Middle frontal gyrus (tissue), 1 donor: Measurements from ENCODE around the gene NHP2.
"Not testable (repeated sequence)": the region's sequence is repeated elsewhere in the genome, so short reads cannot be mapped to it uniquely, and the experiment has no call there.

Experiments used
- DNase-seq: peaks from one replicate; pipeline ENCODE4 v3.0.0-alpha.2; 2015; ENCODE audit warnings: low spot score; ENCODE audit errors: extremely low spot score

The NHP2 gene

DNA sequence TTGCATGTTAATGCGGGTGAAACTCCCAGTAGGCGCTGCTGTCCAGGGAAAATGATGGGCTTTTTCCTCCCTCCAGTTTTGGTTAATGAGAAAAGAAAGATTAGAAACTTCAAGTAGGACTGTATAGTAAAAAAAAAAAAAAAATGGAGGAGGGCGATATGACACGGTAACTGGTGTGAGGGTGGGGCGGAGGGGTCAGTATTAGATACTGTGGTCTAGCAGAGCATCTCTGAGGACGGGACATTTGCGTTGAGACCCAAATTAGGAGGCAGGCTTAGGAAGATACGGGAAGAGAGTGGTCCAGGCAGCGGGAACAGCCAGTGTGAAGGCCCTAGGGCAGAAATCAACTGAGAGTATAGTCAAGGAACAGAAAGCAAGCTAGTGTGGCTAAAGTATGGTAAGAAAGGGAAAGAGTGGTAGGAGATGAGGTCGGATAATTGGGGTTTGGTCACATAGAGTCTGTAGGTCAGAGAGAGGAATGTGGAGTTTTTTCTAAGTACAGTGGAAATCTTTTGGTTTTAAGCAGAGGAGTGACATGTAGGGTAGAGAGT, 22.2 kb downstream of the NHP2 start:
- no peak for DNase-seq

DNA sequence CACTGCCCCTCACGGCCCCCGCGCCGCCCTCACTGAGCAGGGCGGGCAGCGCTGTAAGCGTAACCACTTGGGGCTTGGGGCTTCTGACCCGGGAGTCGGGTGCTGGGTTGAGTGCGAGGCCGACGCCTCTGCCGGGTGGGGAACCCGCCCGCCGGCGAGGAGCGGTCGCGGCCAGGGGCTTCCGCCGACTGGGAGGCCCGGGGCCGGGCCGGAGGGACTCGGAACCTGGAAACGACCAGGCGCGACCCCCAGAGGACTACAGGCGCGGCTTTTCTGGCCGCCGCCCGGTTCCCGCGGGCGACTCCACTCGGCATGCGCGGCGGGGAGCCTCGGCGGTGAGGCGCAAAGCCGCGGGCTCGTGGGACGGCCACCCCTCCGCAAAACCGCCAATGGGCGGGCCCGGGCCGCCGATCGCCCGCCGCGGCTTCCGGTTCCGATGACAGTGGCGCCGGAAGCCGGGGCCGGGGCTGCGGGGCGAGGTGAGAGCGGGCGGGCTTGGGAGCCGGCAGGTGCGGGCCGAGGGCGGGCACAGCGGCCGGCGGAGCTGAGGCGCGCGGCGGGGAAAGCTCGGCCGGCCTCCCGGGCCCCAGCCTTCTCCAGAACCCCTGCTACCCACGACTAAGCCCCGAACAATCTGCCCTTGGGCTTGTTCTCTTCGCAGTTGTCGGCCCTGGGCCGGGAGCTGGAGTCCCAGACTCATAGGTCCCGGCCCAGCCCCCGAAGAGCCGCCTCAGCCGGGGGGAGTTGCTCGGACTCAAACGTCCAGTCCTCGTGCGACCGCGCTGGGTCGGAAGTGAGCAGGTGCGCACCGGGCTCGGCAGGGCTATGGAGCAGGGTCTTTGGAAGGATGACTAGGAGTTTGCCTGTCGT, 22.9 kb downstream of the NHP2 start, which contains the start of gene RMND5B:
TSS of gene RMND5B (plus strand) at position 439 of the 870 bp plus-strand sequence. CDS start 7,106 bp downstream, outside the sequence.
- DNase-seq: peak; percentile 71

DNA sequence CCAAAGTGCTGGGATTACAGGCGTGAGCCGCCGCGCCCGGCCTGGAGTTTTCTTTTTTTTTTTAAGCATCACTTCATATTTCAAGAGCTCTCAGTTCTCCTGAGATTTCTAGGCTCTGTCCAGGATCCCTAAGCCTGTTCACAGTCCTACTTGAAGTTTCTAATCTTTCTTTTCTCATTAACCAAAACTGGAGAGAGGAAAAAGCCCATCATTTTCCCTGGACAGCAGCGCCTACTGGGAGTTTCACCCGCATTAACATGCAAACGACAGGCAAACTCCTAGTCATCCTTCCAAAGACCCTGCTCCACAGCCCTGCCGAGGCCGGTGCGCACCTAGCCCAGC, 23.5 kb downstream of the NHP2 start:
- DNase-seq: not testable (repeated sequence)

DNA sequence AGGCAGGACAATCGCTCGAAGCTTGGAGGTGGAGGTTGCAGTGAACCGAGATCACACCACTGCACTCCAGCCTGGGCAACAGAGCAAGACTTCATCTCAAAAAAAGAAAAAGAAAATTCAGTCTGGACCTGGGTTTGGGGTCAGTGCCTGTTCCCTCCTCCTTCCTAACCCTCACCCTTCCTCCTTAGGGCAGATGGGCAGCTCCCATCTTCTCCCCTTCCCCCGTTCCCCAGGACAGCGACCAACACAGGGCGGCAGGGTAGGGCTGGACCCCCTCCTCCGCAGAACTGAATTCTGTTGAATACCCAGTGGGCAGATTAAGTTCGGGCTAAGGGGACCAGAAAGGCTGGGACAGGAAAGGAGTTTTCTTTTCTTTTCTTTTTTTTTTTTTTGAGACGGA, 24.4 kb downstream of the NHP2 start:
- no peak for DNase-seq

DNA sequence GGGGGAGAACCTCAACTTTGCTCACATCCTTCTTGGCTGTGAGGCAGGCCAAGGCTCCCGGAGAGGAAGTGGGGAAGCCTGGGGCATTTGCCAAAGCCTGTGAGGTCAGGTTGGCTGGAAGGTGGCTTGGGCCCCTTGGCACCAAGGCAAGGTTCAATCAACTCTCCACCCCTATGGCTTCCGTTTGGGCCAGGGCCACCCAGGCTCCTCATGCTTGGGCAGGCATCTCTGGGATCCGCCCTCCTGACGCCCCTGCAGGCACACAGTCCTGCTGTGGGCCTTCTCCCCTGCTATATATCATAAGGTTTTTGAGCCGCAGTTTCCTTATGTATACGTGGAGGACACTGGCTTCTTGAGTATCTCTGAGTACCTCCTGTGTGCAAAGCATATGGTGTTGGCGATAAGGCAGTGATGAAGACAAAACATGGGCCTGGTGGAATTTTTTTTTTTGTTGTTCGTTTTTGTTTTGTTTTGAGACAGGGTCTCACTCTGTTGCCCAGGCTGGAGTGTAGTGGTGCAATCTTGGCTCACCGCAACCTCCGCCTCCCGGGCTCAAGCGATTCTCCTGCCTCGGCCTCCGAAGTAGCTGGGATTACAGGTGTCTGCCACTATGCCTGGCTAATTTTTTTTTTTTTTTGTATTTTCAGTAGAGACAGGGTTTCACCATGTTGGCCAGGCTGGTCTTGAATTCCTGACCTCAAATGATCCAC, 26.2 kb downstream of the NHP2 start:
- not testable (repeated sequence) for DNase-seq

DNA sequence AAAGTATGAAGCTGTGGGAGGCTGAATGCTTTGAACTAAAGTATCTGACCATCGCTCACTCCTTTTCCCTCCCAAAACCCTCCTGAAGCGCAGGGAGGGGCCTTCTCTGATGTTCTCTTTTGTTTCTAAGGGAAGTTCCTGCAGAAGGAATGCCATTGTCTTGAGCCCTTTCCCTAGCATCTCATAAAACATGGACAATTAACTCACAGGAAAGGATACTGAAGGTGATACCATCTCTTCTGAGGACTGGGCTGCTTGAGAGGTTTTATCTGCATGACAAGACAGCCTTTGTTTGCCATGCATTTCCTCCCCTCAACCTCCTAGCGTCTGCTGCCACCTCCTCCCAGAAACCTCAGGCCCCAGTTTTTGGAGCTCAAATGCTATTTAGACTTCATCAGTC, 27.1 kb downstream of the NHP2 start:
- no peak for DNase-seq

DNA sequence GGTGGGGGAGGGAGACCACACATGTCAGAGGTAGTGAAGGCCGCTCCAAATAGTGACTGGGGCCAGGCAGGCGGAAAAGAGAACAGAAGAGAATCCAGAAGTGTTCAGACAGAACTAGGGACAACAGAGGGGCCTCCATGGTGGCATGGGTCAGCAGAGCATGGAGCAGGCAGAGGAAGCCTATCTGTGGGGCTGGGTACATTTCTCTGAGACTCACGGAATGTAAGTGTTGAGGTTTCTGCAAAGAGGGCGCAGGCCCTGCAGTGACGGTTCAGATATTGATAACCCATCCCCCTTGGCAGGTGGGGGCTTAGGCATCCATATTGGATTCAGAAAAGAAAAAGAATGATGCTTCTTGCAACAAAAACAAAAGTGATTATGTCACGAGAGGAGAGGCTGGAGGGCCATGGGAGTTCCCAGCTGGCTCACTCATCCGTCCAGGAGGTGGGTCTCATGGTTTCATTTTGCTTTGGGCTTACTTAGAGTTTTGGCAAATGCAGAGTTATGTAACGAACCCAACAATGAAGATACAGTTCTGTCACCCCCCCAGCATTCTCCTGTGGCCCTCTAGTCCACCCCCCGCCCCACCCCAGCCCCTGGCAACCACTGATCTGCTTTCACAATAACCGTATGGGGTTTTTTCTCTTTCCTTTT, 28.3 kb downstream of the NHP2 start:
- DNase-seq: no peak

DNA sequence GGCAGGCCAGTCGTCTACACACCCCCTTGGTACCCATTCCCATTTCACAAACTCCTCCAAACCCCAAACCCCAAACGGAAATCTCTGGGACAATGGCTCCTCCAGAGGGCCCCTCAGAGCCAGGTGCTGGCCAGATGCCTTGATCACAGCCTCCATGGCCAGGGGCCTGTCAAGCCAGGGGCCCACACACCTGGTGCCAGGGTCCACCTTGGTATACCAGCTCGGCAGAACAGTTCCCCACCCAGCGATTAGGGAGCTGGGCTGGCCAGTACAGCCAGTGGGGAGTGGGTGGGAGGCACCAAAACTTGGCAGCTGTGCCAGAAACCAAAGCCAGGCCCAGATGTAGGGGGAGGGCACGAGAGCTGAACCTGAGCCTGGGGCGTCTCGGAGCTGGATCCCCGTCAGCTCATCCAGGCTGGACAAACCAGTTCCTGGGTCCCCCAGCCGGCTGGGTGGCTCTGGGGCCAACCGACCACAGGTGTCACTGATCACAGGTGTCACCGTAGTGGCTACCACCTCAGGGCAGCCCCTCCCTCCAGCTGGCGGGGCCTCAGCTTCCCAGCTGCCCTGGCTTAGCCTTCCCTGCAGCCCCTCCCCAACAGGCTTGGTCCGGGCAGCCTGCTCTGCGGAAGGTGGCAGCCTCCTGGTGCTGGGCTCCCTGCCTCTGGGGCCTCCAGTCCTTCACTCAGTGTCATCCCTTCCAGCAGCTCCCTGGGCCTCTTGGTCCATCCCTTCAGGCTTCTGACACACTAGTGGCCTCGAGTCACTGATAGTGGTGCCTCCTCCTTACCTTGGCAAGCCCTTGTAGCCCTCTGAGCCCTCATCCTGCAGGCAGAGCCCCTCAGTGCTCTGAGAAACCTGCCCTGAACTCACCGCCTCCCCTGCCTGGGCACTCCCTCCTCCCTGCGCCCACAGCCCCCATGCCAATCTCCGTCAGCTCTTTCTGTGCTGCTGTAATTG, 29.4 kb downstream of the NHP2 start:
- no peak for DNase-seq

DNA sequence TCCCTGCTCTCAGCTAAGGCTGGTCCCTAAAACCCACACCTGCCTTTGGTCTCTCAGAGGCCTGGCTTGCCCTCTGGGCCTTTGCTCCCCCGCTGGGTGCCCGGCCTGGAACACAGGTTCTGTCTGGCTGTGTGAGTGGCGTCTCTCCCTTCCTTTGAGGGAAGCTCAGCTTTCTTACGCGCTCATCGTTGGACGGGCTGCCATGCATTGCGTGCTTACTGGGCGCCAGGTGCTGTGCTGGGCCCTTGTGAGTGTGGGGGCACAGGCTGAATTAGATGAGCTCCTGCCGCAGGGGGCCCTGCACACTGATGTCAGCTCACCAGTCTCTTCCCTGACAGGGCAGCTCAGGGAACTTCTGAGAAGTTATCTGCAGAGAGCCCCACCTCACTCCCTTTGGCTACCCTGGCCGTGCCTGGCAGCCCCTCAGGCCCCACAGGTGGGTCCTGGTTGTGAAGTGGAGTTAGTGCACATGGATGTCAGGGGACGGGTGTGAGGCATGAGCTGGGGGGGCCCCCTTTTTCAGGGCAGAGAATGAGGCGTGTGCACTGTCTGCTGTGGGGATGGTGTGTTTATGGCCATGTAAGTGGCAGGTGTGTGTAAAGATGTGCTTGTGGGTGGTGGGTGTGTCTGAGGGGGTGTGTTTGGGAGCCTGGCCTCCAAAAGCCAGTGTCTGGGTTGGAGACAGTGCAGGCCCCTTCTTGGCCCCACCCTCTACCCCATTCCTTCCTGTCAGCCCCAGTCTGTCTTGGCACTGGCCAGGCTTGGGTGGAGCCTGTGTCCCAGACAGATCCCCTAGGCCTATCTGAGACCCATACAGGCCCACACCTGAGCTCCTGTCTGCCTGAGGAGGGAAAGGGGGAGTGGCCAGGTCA, 30.4 kb downstream of the NHP2 start:
- no peak for DNase-seq

DNA sequence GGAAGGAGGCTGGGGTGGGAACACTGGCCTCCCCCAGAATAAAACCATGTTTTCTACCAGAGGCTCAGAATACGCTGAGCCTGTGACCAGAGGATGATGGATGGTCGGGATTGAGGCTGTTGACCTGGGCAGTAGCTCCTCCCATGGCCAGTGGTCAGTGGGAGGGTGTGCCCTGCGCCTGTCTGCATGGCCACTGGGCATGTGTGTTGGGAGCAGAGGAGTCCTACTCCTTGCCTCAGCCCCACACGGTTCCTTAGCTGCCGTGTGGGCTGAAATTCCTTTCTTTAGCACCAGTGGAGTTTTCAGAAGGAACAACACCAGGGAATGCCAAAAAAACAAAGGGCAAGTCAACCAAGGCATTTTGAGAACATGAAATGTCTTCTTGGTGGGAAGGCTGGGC, 31.3 kb downstream of the NHP2 start:
- no peak for DNase-seq

DNA sequence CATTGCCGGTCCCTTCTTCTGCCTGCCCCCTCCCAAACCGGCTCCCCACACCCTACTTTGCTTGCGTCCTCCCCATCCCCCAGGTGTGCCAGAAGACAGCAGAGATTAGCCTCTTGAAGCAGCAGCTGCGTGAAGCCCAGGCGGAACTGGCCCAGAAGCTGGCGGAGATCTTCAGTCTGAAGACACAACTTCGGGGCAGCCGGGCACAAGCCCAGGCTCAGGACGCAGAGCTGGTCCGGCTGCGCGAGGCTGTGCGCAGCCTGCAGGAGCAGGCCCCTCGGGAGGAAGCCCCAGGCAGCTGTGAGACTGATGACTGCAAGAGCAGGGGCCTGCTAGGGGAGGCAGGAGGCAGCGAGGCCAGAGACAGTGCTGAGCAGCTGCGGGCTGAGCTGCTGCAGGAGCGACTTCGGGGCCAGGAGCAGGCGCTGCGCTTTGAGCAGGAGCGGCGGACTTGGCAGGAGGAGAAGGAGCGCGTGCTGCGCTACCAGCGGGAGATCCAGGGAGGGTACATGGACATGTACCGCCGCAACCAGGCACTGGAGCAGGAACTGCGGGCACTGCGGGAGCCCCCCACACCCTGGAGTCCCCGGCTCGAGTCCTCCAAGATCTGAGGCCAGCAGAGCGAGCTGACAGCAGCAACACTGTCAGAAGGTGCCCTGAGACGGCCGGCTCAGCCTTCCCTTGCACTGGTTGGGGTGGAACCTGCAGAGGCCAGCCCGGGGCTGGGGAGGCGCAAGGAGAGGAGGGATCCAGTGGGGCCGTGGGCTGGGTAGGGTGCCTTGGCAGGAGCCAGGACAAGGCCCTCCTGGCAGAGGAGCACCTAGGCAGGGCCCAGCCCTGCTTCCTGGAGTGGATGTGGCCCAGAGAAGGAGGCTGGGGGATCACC, 32.1 kb downstream of the NHP2 start:
- no peak for DNase-seq

DNA sequence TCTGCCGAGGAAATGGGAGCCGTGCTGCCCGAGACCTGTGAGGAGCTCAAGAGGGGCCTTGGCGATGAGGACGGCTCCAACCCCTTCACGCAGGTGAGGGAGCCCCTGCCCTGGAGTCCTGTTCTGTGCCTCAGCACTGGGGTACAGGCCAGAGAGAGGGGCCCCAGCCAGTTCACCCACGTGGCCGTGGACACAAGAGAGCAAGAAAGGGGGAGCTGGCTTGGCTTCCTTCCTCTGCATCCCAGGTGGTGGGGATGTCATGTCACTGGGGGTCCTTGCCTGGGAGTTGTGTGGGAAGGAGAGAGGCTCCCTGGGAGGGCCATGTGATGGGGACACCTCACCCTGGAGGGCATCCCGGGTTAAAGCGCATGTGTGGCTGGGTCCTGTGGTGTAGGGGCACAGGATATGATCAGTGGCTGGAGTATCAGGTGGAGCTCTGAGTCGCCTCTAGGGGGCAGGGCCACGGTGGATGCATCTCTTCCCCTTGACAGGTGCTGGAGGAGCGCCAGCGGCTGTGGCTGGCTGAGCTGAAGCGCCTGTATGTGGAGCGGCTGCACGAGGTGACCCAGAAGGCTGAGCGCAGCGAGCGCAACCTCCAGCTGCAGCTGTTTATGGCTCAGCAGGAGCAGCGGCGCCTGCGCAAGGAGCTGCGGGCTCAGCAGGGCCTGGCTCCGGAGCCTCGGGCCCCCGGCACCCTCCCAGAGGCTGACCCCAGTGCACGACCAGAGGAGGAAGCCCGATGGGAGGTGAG, 32.9 kb downstream of the NHP2 start:
- peak; percentile 19 for DNase-seq

DNA sequence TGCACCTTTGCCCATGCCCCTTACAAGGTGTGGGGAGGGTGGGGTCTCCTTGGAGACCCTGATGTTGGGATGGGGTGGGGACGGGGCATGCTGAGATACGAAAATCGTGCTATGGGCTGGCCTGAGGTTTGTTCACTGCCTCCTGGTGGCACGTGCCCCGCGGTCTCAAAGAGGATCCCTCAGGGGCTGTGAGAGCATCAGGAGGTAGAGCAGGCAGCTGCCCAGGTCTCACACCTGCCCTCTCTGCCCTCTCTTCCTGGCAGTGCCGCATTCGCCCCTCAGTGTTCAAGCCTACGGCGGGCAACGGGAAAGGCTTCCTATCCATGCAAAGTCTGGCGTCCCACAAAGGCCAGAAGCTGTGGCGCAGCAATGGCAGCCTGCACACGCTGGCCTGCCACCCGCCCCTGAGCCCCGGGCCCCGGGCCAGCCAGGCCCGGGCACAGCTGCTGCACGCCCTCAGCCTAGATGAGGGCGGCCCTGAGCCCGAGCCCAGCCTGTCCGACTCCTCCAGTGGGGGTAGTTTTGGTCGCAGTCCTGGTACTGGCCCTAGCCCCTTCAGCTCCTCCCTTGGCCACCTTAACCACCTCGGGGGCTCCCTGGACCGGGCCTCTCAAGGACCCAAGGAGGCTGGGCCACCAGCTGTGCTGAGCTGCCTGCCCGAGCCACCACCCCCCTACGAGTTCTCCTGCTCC, 33.6 kb downstream of the NHP2 start:
- DNase-seq: no peak

DNA sequence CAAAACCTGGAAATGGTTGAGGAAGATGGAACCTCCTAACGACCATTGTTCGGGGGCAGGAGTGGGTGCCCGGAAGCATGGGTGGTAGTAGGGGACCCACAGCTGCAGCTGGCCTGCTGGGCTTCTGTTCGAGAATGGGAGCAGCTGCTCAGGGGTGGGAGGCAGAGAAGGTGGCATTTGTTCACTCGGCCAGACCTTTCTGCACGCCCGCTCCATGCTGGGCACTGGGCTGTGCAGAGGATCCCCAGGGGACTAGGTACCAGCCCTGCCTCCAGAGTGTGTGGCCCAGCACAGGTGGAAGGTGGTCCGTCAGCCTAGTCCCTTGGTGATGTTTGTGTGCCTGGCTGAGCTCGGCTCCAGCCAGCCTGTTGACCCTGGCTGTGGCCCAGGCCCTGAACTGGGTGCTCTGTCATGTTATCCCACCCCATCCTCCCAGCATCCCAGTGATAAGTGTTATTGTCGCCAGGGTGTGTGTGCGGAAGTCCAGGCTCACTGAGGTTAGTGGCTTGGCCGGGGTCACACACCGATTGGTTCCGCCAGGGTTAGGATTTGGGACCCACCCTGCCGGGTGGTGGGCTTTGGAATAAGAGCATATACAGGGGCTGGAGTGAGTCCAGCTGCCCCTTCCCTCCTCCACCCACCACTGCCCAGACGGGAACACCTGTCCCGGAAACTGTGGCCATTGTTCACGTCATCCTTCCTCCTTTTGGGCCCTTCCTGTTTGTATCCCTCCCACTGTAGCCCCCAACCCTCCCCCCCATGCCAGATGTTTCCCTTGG, 35.6 kb downstream of the NHP2 start:
- no peak for DNase-seq

DNA sequence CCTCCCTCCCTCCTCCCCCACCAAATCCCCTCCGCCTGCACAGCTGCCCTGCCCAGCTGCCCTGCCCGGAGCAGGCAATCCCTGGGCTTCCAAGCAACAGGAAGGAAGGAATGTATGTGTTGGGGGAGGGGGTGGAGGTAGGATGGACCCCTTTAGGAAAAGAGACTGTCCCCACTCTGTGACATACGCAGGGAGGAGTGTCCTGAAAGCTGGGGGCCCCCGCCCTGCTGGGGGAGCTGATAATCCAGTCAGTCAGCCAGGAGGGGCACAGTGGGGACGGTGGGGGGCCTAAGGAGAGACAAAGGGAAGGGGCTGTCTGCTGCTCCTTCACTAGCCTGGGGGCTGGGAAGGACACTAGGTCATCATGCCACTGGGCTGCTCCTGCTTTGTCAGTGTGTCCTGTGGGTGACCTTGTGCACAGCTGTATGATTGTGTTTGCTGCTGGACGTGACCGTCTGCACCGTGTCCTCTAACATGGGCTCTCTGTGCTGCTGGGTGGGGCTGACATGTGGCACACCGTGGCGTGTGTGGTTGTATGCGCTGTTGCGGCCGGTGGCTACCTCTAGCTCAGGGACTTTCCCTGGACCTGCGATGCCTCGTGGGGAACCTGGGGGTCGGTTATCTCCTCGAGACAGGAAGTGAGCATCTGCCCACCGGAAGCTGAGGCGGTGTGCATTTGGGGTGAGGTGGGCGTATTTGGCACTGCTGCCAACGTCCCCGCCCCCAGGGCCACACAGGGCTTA, 37.4 kb downstream of the NHP2 start:
- no peak for DNase-seq

DNA sequence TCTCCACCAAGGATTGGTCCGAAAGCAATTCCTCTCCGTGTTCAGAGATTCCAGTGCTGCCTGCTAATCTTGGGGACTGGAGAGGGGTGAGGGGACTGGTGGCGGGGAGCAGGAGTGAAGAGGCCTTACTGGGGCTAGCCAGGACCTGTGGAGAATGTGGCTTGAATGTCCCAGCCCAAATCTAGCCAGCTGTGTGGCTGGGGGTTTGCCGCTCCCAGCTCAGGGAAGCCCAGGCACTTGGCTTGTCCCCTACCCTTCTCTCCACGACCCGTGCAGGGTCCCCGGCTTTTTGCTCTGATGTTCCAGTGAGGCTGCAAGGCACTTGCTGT, 37.9 kb downstream of the NHP2 start:
- DNase-seq: no peak
